GM11168 (cell line): Measurements from ENCODE around the gene DTNB.

Experiments used
- in situ Hi-C: fragments of 300-500 bp; cut with MboI; formaldehyde crosslinking; loops from one replicate; pipeline ENCODE4 v1.12.0; 2022; ENCODE audit warnings: low sequenced_read_pairs; ENCODE audit not compliant: unreplicated experiment

The DTNB gene

GRCh38 chr2:25361261-25362048 lies 311.9 kb downstream of the DTNB start:
- in situ Hi-C loops = no loop called here

- in situ Hi-C loops = no loop called here
Observed at GRCh38 chr2:25358836-25359235, 314.5 kb downstream of the DTNB start.

GRCh38 chr2:25358249-25358815 lies 315.0 kb downstream of the DTNB start:
- in situ Hi-C loops = no loop called here

GRCh38 chr2:25356088-25356487 lies 317.3 kb downstream of the DTNB start:
- in situ Hi-C loops = no loop called here

GRCh38 chr2:25355270-25355669 lies 318.1 kb downstream of the DTNB start:
- in situ Hi-C loops = no loop called here

- in situ Hi-C loops = no loop called here
Observed at GRCh38 chr2:25354116-25354515, 319.3 kb downstream of the DTNB start.

GRCh38 chr2:25349397-25349796 lies 324.0 kb downstream of the DTNB start:
- in situ Hi-C loops = no loop called here

GRCh38 chr2:25347846-25348245 lies 325.5 kb downstream of the DTNB start:
- in situ Hi-C loops = no loop called here

GRCh38 chr2:25347205-25347815 lies 326.1 kb downstream of the DTNB start:
- in situ Hi-C loops = no loop called here

GRCh38 chr2:25343187-25343825 lies 330.1 kb downstream of the DTNB start:
- in situ Hi-C loops = no loop called here

- in situ Hi-C loops = no loop called here
Observed at GRCh38 chr2:25342372-25343186, 330.8 kb downstream of the DTNB start.

GRCh38 chr2:25341753-25342371 lies 331.5 kb downstream of the DTNB start, which contains the start of gene DNMT3A:
Gene DNMT3A (minus strand): TSS chr2:25341925. CDS start chr2:25313984, 27,941 bp downstream.
- in situ Hi-C loops = no loop called here

- in situ Hi-C loops = no loop called here
Observed at GRCh38 chr2:25341011-25341727, 332.2 kb downstream of the DTNB start.

GRCh38 chr2:25340181-25340921 lies 333.0 kb downstream of the DTNB start:
- in situ Hi-C loops = no loop called here

- in situ Hi-C loops = no loop called here
Observed at GRCh38 chr2:25339791-25340180, 333.6 kb downstream of the DTNB start.

- in situ Hi-C loops = no loop called here
Observed at GRCh38 chr2:25339211-25339674, 334.1 kb downstream of the DTNB start.

- in situ Hi-C loops = no loop called here
Observed at GRCh38 chr2:25338401-25338800, 335.0 kb downstream of the DTNB start.

GRCh38 chr2:25337891-25338290 lies 335.5 kb downstream of the DTNB start:
- in situ Hi-C loops = no loop called here
